Measurements from ENCODE around the gene TRIM2. TPM values are rescaled to one million over a fixed set of nuclear protein-coding genes. Genes with fewer than 3 reads are reported as not detected.

TRIM2 gene
- total RNA-seq, 2 donors from 2014 or later, result 54.5 to 70.4 TPM

DNA sequence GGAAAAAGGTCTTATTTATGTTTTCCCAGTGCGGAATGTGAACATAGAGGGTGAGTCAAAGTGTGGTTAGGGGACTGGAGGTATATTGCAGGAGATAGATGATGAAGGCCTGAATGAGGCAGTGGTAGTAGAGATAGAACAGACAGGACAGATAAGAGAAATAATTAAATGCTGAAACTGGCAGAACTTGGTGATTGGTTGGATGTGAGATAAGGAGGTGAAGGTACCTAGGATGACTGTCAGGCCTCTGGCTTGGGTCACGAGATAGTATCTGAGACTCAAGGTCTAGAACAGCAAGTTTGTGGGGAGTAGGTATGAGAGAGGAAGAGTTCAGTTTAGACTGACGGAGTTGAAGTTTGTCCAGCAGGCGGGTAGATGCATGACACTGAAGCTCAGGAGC, 143.8 kb downstream of the TRIM2 start:
- Histone ChIP-seq H3K27ac (no peak overlapping the region), H3K4me3 (no peak overlapping the region), H3K4me1 (replicated peaks) (no peaks in the 10 kb centered on the region), H3K36me3 (no peaks in the 10 kb centered on the region), H3K9me3 (no peaks in the 10 kb centered on the region), H3K27me3 (replicated peaks; ENCODE audit: insufficient read depth) (no peaks in the 10 kb centered on the region)
- no peak for DNase-seq (ENCODE audit: low spot score)
- TF ChIP-seq, protein P1, sequence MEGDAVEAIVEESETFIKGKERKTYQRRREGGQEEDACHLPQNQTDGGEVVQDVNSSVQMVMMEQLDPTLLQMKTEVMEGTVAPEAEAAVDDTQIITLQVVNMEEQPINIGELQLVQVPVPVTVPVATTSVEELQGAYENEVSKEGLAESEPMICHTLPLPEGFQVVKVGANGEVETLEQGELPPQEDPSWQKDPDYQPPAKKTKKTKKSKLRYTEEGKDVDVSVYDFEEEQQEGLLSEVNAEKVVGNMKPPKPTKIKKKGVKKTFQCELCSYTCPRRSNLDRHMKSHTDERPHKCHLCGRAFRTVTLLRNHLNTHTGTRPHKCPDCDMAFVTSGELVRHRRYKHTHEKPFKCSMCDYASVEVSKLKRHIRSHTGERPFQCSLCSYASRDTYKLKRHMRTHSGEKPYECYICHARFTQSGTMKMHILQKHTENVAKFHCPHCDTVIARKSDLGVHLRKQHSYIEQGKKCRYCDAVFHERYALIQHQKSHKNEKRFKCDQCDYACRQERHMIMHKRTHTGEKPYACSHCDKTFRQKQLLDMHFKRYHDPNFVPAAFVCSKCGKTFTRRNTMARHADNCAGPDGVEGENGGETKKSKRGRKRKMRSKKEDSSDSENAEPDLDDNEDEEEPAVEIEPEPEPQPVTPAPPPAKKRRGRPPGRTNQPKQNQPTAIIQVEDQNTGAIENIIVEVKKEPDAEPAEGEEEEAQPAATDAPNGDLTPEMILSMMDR (IDR thresholded peaks at IDR 0.05), result no peak
- TF ChIP-seq POLR2AphosphoS5 (IDR thresholded peaks at IDR 0.05) (no peak), POLR2A (IDR thresholded peaks at IDR 0.05) (no peak)
- intact Hi-C loops (cut with DNase I), result loop anchor here (5.0 to 10.0 kb wide), 3 partner anchors 87 to 967 kb away; partner anchors contain the start of gene TMEM131L
- 87% methylated on average over 4 of the region's 4 CpGs for WGBS

DNA sequence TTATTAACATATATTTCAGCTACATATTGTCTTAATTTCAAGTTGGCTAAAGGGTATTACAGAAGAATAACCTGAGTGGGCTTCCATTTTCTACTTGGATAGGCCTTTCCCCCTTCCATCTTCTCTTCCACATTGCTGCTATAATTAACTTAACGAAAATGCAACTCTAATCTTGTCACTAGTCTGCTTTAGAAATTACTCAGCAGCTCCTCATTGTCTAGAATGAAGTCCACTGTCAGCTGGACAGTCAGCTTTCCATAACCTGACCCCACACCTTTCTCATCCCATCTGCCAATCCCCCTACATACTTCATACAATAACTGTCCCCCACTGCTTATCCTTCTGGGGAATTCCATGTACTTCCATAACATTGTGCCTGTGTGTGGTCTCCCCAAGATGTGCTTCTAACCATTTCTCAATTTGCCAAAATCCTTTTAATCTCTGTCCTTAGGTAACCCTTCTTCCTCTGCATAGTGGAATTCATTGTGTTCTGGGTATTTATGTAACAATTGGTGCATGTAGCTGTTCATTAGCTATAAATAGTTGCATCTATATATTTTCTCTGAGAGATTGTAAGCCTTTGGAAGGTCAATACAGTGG, 145.1 kb downstream of the TRIM2 start:
- DNase-seq (ENCODE audit: low spot score), result no peak
- no peak overlapping the region for H3K27ac ChIP-seq
- H3K4me3 ChIP-seq, result no peak overlapping the region
- H3K4me1 ChIP-seq (replicated peaks), result no peaks in the 10 kb centered on the region
- 89% methylated on average over 1 of the region's 1 CpG for WGBS
- intact Hi-C loops (cut with DNase I), result loop anchor here (5.0 to 10.0 kb wide), 3 partner anchors 85 to 965 kb away; partner anchors contain the start of gene TMEM131L
- no peaks in the 10 kb centered on the region for H3K9me3 ChIP-seq
- H3K27me3 ChIP-seq (replicated peaks; ENCODE audit: insufficient read depth), result no peaks in the 10 kb centered on the region
- TF ChIP-seq POLR2A (IDR thresholded peaks at IDR 0.05) (no peak), POLR2AphosphoS5 (IDR thresholded peaks at IDR 0.05) (no peak)
- TF ChIP-seq, protein P1 (IDR thresholded peaks at IDR 0.05), result no peak
- H3K36me3 ChIP-seq, result no peaks in the 10 kb centered on the region

DNA sequence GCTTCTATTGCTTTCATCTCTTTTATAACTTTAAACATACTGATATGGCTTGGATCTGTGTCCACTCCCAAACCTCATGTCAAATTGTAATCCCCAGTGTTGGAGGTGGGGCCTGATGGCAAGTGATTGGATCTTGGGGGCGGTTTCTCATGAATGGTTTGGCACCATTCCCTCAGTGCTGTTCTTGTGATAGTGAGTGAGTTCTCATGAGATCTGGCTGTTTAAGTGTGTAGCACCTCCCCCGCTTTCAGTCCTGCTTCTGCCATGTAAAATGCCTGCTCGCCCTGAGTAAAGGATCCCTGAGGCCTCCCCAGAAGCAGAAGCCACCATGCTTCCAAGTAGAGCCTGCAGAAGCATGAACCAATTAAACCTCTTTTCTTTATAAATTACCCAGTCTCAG, 157.9 kb downstream of the TRIM2 start:
- no peak overlapping the region for H3K27ac ChIP-seq
- no peak for TF ChIP-seq POLR2AphosphoS5 (IDR thresholded peaks at IDR 0.05)
- TF ChIP-seq, protein P1 (IDR thresholded peaks at IDR 0.05), result no peak
- no peak for TF ChIP-seq POLR2A (IDR thresholded peaks at IDR 0.05)
- no peaks in the 10 kb centered on the region for H3K4me1 ChIP-seq (replicated peaks)
- no peaks in the 10 kb centered on the region for H3K36me3 ChIP-seq
- no peak for DNase-seq (ENCODE audit: low spot score)
- H3K4me3 ChIP-seq, result no peak overlapping the region
- 92% methylated on average over 3 of the region's 3 CpGs for WGBS
- no peaks in the 10 kb centered on the region for H3K27me3 ChIP-seq (replicated peaks; ENCODE audit: insufficient read depth)
- intact Hi-C loops (cut with DNase I), result no loop called here
- no peaks in the 10 kb centered on the region for H3K9me3 ChIP-seq

DNA sequence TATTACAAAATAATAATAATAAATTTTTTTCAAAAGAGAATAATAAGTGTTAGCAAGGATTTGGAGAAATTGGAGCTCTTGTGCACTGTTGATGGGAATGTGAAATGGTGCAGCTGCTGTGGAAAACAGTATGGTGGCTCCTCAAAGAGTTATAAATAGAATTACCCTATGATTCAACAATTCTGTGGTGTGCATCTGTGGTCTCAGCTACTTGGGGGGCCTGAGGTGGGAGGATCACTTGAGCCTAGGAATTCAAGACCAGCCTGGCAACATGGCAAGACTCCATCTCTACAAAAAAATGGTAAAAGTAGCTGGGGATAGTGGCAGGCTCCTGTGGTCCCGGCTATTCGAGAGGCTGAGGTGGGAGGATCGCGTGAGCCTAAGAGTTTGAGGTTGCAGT, 159.8 kb downstream of the TRIM2 start:
- DNase-seq (ENCODE audit: low spot score), result no peak
- Histone ChIP-seq H3K4me3 (no peak overlapping the region), H3K9me3 (no peaks in the 10 kb centered on the region), H3K36me3 (no peaks in the 10 kb centered on the region), H3K4me1 (replicated peaks) (no peaks in the 10 kb centered on the region), H3K27ac (no peak overlapping the region), H3K27me3 (replicated peaks; ENCODE audit: insufficient read depth) (no peaks in the 10 kb centered on the region)
- WGBS, result 98% methylated on average over 4 of the region's 4 CpGs
- intact Hi-C loops (cut with DNase I), result no loop called here
- no peak for TF ChIP-seq POLR2A (IDR thresholded peaks at IDR 0.05)
- no peak for TF ChIP-seq POLR2AphosphoS5 (IDR thresholded peaks at IDR 0.05)
- TF ChIP-seq, protein P1 (IDR thresholded peaks at IDR 0.05), result no peak

DNA sequence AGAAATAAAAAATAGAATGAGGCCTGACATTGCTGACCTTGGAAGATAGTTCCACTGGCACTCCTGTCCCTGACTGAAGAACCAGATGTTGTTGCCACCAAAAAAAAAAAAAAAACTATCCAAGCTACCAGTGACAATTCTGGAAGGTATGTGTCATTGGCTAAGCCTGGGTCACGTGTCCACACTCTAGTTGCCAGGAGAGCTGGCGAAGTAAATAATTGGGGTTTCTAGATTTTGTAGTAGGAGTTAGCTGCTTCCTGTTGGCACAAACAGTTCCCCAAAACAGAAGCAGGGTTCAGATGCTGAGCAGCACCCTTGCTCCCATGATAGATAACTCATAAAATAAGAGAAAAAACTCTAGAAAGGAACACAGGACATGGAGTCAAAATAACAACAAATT, 160.8 kb downstream of the TRIM2 start:
- no peaks in the 10 kb centered on the region for H3K4me1 ChIP-seq (replicated peaks)
- no peak overlapping the region for H3K4me3 ChIP-seq
- intact Hi-C loops (cut with DNase I), result no loop called here
- H3K27ac ChIP-seq, result no peak overlapping the region
- no peaks in the 10 kb centered on the region for H3K27me3 ChIP-seq (replicated peaks; ENCODE audit: insufficient read depth)
- no peak for TF ChIP-seq POLR2A (IDR thresholded peaks at IDR 0.05)
- TF ChIP-seq POLR2AphosphoS5 (IDR thresholded peaks at IDR 0.05), result no peak
- TF ChIP-seq, protein P1 (IDR thresholded peaks at IDR 0.05), result no peak
- H3K9me3 ChIP-seq, result no peaks in the 10 kb centered on the region
- 100% methylated on average over 2 of the region's 2 CpGs for WGBS
- H3K36me3 ChIP-seq, result no peaks in the 10 kb centered on the region
- DNase-seq (ENCODE audit: low spot score), result no peak

All from prostate gland (tissue), 2 donors.